GM13977 (cell line): ENCODE measurements around the gene FKBP14.
A peak's percentile ranks its signal among the peaks of the same experiment; 100 is the strongest.

Experiments
- DNase-seq: peaks from one replicate; pipeline ENCODE4 v3.0.0; 2012; ENCODE audit warnings: low spot score
- CTCF ChIP-seq: IDR thresholded peaks from 2 replicates; pipeline ENCODE4 v1.5.1; 2012; ENCODE audit warnings: mild to moderate bottlenecking, control low read depth; ENCODE audit not compliant: insufficient read depth; ENCODE audit errors: extremely low read depth, missing control alignments
- in situ Hi-C: fragments of 300-500 bp; cut with MboI; formaldehyde crosslinking; loops from one replicate; pipeline ENCODE4 v1.12.0; 2022; ENCODE audit warnings: low sequenced_read_pairs, low pct_unique_long_range_greater_than_20kb, mixed read lengths, inconsistent platforms; ENCODE audit not compliant: unreplicated experiment

FKBP14 gene

GRCh38 chr7:29989257-29989995 lies 37.1 kb downstream of the FKBP14 start, which contains the start of gene SCRN1:
SCRN1 (minus strand) TSS chr7:29989801; CDS start chr7:29969067, 20,734 bp downstream.
- no peak for TF ChIP-seq CTCF
- DNase-seq: peak; percentile 89

GRCh38 chr7:29988424-29989256 lies 37.9 kb downstream of the FKBP14 start:
- DNase-seq: peak; percentile 77
- TF ChIP-seq CTCF: no peak
- in situ Hi-C loops: no loop called here

More at GRCh38 chr7:29989257-29989995, 37.1 kb downstream of the FKBP14 start, which contains the start of gene SCRN1:
- in situ Hi-C loops: no loop called here

DNA sequence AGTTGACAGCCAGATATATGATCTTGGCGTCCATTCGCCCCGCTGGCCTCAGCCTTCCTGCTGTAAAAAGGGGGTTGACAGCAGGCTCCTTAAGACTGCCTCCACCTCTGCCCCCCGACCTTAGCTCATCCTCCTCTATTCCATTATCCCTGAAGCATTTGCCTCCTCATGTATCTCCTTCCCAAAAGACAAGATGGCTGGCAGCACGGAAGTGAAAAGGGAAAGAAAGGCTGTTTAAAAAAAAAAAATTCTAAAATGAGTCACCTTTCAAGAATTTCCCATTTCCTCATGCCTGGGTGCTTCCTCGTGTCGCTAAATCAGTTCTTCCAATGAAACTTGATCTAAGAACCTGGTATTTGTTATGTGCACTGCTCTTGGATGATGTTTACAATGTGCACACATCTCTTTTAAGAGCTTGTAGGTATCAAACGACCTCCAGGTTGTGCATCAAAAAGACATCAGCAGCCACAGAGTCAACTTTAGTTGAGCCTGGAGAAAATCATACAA lies 38.6 kb downstream of the FKBP14 start:
- DNase-seq: peak; percentile 31
- in situ Hi-C loops: no loop called here
- TF ChIP-seq CTCF: no peak

GRCh38 chr7:29987083-29987482 lies 39.4 kb downstream of the FKBP14 start:
- TF ChIP-seq CTCF: no peak
- in situ Hi-C loops: no loop called here
- peak; percentile 25 for DNase-seq

DNA sequence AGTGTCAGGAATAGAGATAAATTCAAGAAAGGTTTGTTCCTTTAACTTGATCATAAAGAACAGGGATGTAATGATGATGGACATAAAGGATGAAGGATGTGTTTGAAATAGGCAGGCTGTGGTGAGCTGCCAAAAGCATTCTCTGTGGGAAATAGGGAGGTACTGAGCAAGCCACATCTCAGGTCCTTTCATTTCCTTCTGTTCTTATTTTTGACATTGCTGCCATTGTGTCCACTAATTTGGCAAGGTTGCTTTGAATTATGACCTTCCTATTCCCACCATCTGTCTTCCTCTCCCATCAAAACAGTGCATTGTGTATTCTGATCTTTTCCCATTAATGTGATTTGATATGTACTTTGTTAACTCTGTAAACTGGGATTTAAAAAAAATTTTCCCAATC lies 46.4 kb downstream of the FKBP14 start:
- in situ Hi-C loops: no loop called here
- no peak for TF ChIP-seq CTCF

DNA sequence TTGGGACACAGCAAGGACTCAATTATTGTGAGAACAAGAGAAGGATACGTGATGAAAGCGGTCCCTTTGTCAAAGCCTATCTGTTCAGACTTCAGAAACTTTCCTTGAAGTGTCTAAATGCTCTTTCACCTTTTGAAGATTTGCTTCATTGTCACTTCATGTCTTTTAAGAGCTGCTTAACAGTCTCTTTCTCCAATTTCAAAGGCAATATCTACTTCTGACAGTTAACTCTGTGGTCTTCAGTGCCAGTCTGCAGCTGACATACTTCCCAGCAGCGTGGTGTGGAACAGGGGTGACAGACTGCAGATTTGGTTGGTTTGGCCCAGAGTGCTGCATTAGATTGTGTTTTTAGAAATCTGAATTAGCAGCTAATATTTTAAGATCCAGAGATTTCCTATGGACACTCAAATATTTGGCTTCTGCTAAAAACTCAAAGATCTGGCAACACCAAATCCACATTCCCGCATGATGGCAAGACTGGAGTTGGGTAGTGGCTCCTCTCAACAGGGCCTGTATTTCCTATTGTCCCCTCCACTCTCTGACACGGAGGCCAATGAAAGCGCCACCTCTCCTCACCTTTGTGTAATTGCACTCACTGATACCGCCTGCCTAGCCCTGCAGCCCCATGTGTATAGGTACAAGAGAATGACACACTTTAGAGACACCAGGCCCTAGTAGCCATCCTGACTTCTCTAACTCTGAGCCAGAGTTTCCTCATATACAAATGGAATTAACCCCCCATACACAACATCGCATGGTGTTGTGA lies 48.4 kb downstream of the FKBP14 start:
- TF ChIP-seq CTCF: no peak
- DNase-seq: no peak
- in situ Hi-C loops: no loop called here

More for the DNA sequence above, 46.4 kb downstream of the FKBP14 start:
- no peak for DNase-seq
